Hematopoietic multipotent progenitor cell treated with erythropoietin and hydrocortisone succinate and interleukin-3 and kit ligand, for 8 days (in vitro differentiated cells): ENCODE measurements around the gene SEC23A.
"Not testable (repeated sequence)": the region's sequence is repeated elsewhere in the genome, so short reads cannot be mapped to it uniquely, and the experiment has no call there.

Source experiments
- DNase-seq: peaks from one replicate; pipeline ENCODE4 v3.0.0-alpha.2; 2015

The SEC23A gene

GRCh38 chr14:39028620-39029019 lies 74.4 kb downstream of the SEC23A start:
- no peak for DNase-seq

GRCh38 chr14:39025810-39026627 lies 77.0 kb downstream of the SEC23A start:
- no peak for DNase-seq

- no peak for DNase-seq
Measured at GRCh38 chr14:39025250-39025809, 77.7 kb downstream of the SEC23A start.

GRCh38 chr14:39023939-39024871 lies 78.8 kb downstream of the SEC23A start:
- DNase-seq, result no peak

GRCh38 chr14:39017096-39018016 lies 85.7 kb downstream of the SEC23A start:
- not testable (repeated sequence) for DNase-seq

- no peak for DNase-seq
Measured at GRCh38 chr14:39016733-39017095, 86.3 kb downstream of the SEC23A start.

GRCh38 chr14:39015964-39016577 lies 87.0 kb downstream of the SEC23A start:
- no peak for DNase-seq

- DNase-seq, result peak; percentile 66
Measured at GRCh38 chr14:39015360-39015961, 87.6 kb downstream of the SEC23A start.

- no peak for DNase-seq
Measured at GRCh38 chr14:39014460-39014859, 88.6 kb downstream of the SEC23A start.

- not testable (repeated sequence) for DNase-seq
Measured at GRCh38 chr14:39008965-39009364, 94.1 kb downstream of the SEC23A start.

- no peak for DNase-seq
Measured at GRCh38 chr14:39006721-39007410, 96.2 kb downstream of the SEC23A start.

- DNase-seq, result no peak
Measured at GRCh38 chr14:39005044-39005880, 97.8 kb downstream of the SEC23A start.

- DNase-seq, result no peak
Measured at GRCh38 chr14:38999949-39000348, 103.1 kb downstream of the SEC23A start.

GRCh38 chr14:38994731-38995130 lies 108.3 kb downstream of the SEC23A start:
- DNase-seq, result no peak

GRCh38 chr14:38993981-38994380 lies 109.1 kb downstream of the SEC23A start:
- no peak for DNase-seq

- no peak for DNase-seq
Measured at GRCh38 chr14:38992067-38992844, 110.8 kb downstream of the SEC23A start.

GRCh38 chr14:38991299-38991698 lies 111.7 kb downstream of the SEC23A start:
- no peak for DNase-seq

- no peak for DNase-seq
Measured at GRCh38 chr14:38989922-38990546, 113.0 kb downstream of the SEC23A start.

GRCh38 chr14:38987781-38988180 lies 115.3 kb downstream of the SEC23A start:
- no peak for DNase-seq
